ENCODE measurements around the gene SLCO2B1. TPM values are rescaled to one million over a fixed set of nuclear protein-coding genes. Genes with fewer than 3 reads are reported as not detected.

The SLCO2B1 gene
- total RNA-seq, 4 donors from 2014 or later, result 6.1 to 9.7 (median 7.1) TPM

DNA sequence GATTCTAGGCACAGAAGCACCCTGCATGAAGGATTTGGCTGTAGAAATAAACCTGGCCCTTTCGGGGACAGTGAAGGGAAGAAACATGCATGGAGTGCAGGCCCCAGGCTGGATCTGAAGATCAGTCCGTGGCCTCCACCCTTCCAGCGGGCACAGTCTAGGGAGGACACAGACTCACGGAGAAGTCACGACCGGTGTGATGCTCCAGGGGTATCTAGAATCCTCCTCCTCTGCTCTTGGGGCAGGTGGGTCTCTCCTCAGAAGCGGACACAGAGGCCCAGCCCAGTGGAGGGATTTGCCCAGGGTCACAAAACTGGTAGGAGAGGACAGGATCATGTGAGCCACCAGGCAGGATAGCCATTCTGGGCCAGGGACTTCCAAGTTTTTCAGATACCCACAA lies 22.4 kb downstream of the SLCO2B1 start:
- Histone ChIP-seq H3K9me3 (no peaks in the 10 kb centered on the region), H3K27me3 (no peaks in the 10 kb centered on the region), H3K36me3 (peaks cover 21% of the 10 kb centered on the region), H3K4me1 (peaks cover 3% of the 10 kb centered on the region), H3K4me3 (no peak overlapping the region), H3K27ac (no peak overlapping the region)
- no peak for DNase-seq (ENCODE audit: low spot score in 2 of 2)
- 95% methylated on average over 7 of the region's 7 CpGs for WGBS
- TF ChIP-seq POLR2A (IDR thresholded peaks at IDR 0.05) (no peak), EP300 (IDR thresholded peaks at IDR 0.05) (no peak), POLR2AphosphoS5 (IDR thresholded peaks at IDR 0.05) (no peak)
- TF ChIP-seq, protein P1, sequence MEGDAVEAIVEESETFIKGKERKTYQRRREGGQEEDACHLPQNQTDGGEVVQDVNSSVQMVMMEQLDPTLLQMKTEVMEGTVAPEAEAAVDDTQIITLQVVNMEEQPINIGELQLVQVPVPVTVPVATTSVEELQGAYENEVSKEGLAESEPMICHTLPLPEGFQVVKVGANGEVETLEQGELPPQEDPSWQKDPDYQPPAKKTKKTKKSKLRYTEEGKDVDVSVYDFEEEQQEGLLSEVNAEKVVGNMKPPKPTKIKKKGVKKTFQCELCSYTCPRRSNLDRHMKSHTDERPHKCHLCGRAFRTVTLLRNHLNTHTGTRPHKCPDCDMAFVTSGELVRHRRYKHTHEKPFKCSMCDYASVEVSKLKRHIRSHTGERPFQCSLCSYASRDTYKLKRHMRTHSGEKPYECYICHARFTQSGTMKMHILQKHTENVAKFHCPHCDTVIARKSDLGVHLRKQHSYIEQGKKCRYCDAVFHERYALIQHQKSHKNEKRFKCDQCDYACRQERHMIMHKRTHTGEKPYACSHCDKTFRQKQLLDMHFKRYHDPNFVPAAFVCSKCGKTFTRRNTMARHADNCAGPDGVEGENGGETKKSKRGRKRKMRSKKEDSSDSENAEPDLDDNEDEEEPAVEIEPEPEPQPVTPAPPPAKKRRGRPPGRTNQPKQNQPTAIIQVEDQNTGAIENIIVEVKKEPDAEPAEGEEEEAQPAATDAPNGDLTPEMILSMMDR (IDR thresholded peaks at IDR 0.05), result no peak

DNA sequence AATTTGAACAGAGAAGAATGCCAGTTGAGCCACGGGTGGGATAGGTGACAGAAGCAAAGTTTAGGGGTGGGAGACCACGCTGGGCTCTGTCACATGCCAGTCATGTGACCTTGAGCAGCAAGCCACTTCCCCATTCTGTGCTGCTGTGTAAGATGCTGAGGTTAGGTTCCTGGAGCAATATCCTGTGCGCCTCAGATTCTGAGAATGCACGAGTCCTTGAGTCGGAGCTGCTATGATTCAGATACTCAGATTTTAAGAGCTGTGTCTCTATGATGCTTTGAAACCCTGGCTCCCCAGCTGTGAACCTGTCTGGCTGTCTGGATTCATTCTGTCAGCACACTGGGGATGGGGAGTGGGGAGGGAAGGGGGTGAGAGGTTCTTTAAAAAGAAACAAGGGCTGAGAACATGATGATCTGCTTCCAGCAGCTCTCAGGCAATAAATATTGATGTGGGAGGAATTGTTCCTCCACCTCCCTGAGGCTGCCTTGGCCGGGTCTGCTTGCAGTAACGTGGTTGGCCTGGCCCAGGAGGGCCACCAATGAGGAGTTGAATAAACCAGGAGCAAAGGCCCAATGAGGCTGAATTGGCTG lies 24.0 kb downstream of the SLCO2B1 start:
- peaks cover 8% of the 10 kb centered on the region for H3K36me3 ChIP-seq
- WGBS, result 44% methylated on average over 7 of the region's 7 CpGs
- TF ChIP-seq EP300 (IDR thresholded peaks at IDR 0.05), result no peak
- TF ChIP-seq, protein P1 (IDR thresholded peaks at IDR 0.05), result no peak
- TF ChIP-seq POLR2A (IDR thresholded peaks at IDR 0.05), result no peak
- TF ChIP-seq POLR2AphosphoS5 (IDR thresholded peaks at IDR 0.05), result no peak
- H3K9me3 ChIP-seq, result no peaks in the 10 kb centered on the region
- H3K4me3 ChIP-seq, result no peak overlapping the region
- H3K27me3 ChIP-seq, result no peaks in the 10 kb centered on the region
- DNase-seq (ENCODE audit: low spot score in 2 of 2), result no peak
- H3K27ac ChIP-seq, result peak overlapping the region; percentile 19
- peaks cover 3% of the 10 kb centered on the region for H3K4me1 ChIP-seq

DNA sequence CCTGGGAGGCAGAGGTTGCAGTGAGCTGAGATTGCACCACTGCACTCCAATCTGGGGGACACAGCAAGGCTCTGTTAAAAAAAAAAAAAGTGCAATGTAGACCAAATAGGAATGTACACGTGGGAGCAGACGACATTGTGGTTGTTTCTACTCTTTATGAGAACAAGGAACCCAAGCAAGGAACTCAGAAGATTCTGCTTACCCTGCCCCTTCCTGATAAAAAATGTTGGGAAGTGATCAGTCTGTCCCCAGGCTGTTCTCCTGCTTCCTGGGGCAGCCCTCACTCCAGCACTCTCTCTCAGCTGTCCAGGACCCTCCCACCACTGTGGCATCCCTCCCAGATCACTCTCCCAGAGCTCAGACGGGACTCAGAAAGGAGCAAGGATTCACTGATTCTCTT lies 31.8 kb downstream of the SLCO2B1 start:
- H3K27me3 ChIP-seq, result peaks cover 3% of the 10 kb centered on the region
- no peaks in the 10 kb centered on the region for H3K9me3 ChIP-seq
- H3K27ac ChIP-seq, result peak overlapping the region; percentile 63
- H3K4me3 ChIP-seq, result no peak overlapping the region
- no peak for TF ChIP-seq POLR2AphosphoS5 (IDR thresholded peaks at IDR 0.05)
- TF ChIP-seq POLR2A (IDR thresholded peaks at IDR 0.05), result no peak
- TF ChIP-seq EP300 (IDR thresholded peaks at IDR 0.05), result no peak
- TF ChIP-seq, protein P1 (IDR thresholded peaks at IDR 0.05), result no peak
- no peak for DNase-seq (ENCODE audit: low spot score in 2 of 2)
- WGBS, result 27% methylated on average over 3 of the region's 3 CpGs
- H3K4me1 ChIP-seq, result no peaks in the 10 kb centered on the region
- no peaks in the 10 kb centered on the region for H3K36me3 ChIP-seq

DNA sequence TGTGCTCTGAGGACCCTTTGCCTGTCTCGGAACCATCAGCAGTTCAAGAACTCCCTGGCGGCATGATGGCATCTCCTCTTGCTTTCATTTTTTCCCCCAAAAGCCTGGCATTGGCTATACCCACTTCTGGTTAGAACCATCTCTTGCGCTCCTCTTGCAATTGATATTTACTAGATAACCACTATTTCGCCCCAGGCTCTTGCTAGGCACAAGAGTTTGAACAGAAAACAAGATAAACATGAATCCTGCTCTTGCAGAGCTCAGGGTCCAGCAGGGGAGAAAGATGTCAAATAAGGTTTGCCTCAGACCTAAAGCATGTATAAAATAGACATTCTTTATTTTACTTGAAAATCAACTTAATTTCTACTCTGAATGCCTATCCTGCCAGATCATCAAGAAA lies 33.1 kb downstream of the SLCO2B1 start:
- Histone ChIP-seq H3K27ac (no peak overlapping the region), H3K9me3 (no peaks in the 10 kb centered on the region), H3K4me3 (no peak overlapping the region), H3K36me3 (peaks cover 3% of the 10 kb centered on the region), H3K27me3 (peaks cover 3% of the 10 kb centered on the region), H3K4me1 (no peaks in the 10 kb centered on the region)
- 92% methylated on average over 4 of the region's 4 CpGs for WGBS
- no peak for DNase-seq (ENCODE audit: low spot score in 2 of 2)
- TF ChIP-seq POLR2AphosphoS5 (IDR thresholded peaks at IDR 0.05) (no peak), POLR2A (IDR thresholded peaks at IDR 0.05) (no peak), EP300 (IDR thresholded peaks at IDR 0.05) (no peak)
- TF ChIP-seq, protein P1 (IDR thresholded peaks at IDR 0.05), result no peak

DNA sequence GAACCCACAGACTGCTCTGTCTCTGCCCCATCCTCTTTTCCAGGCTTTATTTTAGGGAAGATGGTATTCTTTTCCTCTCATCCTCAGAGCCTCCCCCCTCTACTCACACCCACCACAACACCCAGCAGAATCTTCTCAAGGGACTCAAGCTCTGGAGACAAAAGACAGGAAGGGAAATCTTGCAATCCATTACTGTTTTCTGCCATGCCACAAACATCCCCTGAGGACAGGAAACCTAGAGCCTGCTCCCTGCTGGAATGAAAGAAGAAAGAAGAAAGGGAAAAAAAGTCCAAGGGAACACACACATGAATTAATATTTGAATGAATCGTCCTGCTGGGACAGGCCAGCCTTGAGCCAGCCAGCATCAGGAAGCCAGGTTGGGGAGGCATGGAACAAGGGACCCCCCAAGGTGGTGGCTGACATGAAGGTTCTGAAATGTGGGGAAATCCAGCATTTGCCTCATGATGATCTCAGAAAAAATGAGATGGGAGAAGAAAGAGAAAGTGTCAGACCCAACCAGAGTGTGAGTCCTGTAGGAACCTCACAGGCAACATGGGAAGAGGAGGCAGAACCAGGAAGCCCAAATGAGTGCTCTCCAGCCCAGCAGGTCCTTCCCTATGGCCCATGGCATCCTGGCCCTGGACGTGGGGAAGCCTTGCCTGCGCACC lies 34.0 kb downstream of the SLCO2B1 start:
- Histone ChIP-seq H3K27ac (no peak overlapping the region), H3K4me3 (no peak overlapping the region), H3K9me3 (no peaks in the 10 kb centered on the region), H3K27me3 (peaks cover 3% of the 10 kb centered on the region), H3K36me3 (peaks cover 3% of the 10 kb centered on the region), H3K4me1 (peaks cover 2% of the 10 kb centered on the region)
- 62% methylated on average over 3 of the region's 3 CpGs for WGBS
- DNase-seq (ENCODE audit: low spot score in 2 of 2), result no peak
- TF ChIP-seq POLR2A (IDR thresholded peaks at IDR 0.05), result no peak
- TF ChIP-seq, protein P1 (IDR thresholded peaks at IDR 0.05), result no peak
- no peak for TF ChIP-seq POLR2AphosphoS5 (IDR thresholded peaks at IDR 0.05)
- TF ChIP-seq EP300 (IDR thresholded peaks at IDR 0.05), result no peak

Measured in suprapubic skin (tissue), 4 donors.